GM08714 (cell line): ENCODE measurements around the gene PDE4D.

Experiments
- H3K4me3 ChIP-seq: fragments of 200-500 bp; sonication (Bioruptor generic); 2 replicates; pipeline ENCODE4 v1.5.1; 2014; ENCODE audit warnings: mild to moderate bottlenecking, low read length, inconsistent platforms
- ZNF274 ChIP-seq: IDR thresholded peaks from 2 replicates; pipeline ENCODE4 v1.6.1; 2012; ENCODE audit warnings: mild to moderate bottlenecking, low read depth, low read length

The PDE4D gene

DNA sequence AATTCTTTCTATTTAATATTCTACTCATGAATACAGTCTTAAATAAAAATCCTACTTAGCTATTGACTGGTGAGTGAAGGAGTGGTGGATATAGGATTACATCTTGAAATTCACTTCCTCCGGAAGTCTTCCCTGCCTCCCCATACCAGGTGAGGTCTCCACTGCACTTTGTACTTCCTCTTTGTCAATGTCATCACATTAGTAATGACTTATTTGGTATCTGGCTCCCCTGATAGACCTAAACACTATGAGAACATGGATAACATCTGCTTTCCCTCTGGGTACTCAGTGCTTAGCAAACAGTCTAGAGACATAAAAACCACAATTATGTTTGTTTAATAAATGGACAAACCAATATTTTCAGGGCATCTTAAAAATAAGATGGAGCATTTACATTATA lies 532.1 kb downstream of the PDE4D start:
- no peak for TF ChIP-seq ZNF274
- no peak overlapping the region for H3K4me3 ChIP-seq

DNA sequence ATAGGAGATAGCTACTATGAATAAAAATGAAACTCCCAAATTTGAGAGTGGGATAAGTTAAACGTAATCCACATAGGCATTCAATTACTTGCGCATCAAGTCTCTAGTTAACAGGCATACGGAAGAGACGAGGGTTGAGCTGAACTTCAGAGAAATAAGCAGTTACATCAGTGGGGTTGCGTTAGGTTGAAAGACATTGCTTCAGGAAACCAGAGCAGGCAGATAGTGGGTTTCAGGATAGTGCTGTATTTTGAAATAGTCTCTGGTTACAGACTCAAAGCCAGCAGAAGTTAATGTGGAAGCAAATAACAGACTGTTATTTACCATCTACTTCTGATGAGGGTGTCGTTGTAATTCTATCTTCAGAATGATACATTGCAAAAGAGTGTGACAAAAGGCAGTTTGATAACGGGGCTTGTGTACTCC lies 533.4 kb downstream of the PDE4D start:
- TF ChIP-seq ZNF274 = no peak
- no peak overlapping the region for H3K4me3 ChIP-seq

DNA sequence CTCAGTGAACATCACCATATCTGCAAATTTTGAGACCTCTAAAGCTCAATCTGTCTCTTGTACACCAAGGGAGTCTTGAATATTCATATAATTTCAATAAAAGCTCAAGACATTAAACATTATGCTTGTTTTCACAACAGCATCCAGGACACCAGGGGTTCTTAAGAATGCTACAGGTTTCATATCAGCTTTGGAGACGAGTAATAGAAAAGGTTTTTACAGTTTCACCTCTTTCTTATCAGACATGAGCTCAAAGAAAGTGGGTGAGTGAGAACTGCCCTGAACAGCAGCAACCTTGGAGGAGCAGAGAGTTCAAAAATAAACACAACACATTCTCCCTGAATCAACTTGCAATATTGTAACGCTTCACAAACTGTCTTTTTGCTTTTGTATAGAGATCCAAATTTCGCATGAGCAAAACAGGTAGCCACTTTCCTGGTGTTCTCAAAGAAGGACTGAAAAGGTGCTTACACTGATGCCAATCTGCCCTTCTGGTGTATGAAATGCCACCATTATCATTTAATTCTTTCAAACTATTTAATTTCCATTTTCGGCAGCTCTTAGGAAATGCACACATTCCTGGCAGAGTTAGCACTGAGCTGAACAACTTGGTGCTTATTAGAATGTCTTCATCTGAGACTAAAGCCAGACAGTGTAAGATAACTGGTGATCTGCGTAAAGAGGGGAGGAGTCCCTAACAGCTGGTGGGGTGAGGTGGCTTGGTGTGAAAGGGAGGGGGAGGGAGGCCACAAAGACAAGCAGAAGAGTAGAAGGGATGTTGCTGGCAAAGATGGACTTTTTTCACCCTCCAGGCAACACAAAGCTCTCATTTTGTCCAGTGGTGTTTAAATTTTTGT lies 535.3 kb downstream of the PDE4D start:
- H3K4me3 ChIP-seq = no peak overlapping the region
- TF ChIP-seq ZNF274 = no peak

DNA sequence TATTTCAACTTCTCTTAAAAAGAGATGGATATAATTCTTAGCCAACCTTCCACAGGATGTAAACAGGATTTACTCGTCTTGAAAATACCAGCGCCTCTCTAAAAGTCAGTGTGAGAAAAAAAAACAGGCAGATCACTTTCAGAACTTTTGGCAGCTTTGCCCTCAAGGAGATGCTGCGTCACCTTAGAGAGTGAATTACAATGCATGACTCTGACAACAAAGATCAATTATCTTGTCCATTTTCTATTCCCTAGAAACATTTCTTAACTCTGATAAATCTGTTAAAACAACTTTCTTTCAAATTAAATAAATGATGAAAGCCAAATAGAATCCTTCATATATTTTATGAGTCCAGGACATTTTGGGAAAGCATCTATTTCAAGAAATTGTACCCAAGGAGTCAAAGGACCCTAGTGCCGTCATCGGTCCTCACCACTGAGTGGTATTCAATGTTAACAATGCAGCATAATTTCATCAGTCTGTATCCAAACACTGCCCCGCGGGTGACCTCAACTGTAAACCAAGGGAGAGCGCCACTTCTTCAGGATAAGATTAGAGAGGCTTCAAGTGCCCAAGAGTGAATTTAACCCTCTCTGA lies 536.0 kb downstream of the PDE4D start:
- H3K4me3 ChIP-seq = no peak overlapping the region
- no peak for TF ChIP-seq ZNF274

DNA sequence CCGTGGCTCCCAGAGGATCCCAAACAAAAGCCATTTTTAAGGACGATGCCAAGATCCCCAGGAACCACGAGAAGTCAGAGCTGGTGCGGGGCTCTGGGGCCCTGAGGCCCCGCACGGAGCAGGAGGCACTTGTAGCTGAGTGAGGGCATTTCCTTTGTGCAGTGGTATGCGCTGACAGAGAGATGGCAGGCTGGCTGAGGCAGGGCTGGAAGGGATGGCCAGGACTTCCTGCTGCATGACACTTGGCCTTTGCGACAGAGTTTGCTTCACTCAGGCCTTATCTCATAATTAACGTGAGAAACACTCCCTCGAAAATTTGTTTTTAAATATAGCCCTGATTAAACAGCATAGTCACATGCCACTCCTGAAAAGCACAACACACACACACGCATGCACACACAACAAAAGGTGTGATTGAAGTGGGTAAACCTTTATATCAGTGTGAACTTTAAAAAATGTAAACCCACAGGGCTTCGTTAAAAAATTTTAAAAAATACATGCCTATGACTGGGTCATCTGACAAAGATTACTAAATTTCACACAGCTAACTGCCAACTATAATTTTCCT lies 536.6 kb downstream of the PDE4D start:
- no peak for TF ChIP-seq ZNF274
- no peak overlapping the region for H3K4me3 ChIP-seq

DNA sequence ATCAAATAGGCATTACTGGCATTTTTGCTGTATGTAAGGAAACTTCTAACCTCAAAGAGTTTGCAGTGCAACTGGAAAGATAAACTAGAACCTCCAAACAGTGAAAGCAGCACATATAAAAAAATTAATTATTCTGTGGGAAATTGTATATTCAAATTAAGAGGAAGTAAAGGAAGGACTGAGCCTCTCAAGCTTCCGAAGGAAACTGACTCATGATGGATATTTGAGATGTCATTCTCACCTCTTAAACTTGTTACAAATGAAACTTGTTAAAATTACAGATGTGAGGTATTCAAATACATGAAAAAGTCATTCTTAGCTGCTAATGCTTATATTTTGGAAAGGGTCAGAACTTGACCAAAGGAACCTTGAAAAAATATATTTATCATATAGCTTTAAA lies 538.7 kb downstream of the PDE4D start:
- H3K4me3 ChIP-seq = no peak overlapping the region
- no peak for TF ChIP-seq ZNF274

DNA sequence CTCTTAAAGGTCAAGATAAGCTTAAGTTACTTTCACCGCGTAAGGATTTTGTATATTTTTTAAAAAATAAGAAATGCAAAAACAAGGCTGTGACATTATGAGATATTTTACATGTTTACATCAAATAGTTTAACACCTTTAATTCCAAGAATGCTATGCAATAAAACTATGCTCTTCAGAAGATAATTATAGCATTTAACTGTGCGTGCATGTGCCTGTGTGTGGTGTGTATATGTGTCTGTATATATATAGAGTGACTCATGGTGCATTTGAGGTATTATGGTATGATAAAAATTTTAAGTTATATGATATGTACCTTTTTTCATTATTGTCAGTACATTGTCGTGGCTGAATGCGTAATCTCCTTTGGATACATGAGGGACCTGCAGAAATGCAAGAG lies 539.3 kb downstream of the PDE4D start:
- no peak overlapping the region for H3K4me3 ChIP-seq
- TF ChIP-seq ZNF274 = no peak

DNA sequence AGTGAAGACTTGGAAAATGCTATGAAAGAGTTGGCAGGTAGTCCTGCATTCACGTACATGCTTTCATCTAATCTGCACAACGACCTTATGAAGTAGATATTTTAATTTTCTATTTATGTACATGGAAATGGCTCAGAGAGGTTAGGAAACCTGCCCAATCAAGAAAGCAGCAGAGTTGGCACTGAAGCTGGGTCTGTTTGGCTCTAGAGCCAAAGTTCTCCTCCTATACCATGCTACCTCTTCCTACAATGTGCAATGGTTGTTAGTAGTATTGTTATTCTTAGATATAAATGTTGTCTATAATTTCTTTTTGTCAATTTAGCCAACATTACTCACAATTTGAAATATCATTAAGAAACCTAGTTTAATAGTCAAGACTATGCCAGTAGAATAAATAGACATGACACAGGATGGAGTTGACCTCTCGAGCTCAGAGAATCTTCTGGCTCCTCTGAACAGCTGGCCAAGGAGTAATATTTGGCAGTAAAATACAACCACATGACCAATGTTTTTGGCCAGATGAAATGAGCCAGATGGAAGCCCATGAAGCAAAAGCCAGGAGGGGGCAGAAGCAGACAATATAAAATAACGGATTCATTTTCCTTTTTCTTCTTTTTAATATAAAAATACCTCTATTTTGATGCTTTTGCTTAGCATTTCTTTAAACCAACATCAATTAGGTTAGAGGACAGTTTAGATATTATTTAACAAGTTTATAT lies 542.3 kb downstream of the PDE4D start:
- no peak for TF ChIP-seq ZNF274
- no peak overlapping the region for H3K4me3 ChIP-seq

DNA sequence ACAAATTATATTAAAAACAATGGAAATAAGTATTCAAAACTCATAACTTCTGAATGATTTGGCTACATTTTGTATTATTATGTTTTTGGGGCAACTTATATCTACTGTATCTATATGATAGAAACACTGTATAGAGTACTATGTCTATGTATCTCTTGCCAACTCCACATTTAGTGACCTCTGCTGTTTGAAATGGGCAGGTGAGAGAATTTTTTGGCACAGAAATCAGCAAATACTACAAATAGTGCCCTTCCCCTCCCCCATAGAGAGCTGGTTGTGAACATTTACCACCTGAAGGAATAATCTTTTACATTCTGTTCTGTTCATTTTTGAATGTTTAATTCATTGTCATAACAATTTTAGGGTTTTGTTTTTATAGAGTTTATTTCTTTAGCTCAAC lies 545.3 kb downstream of the PDE4D start:
- no peak overlapping the region for H3K4me3 ChIP-seq
- TF ChIP-seq ZNF274 = no peak

DNA sequence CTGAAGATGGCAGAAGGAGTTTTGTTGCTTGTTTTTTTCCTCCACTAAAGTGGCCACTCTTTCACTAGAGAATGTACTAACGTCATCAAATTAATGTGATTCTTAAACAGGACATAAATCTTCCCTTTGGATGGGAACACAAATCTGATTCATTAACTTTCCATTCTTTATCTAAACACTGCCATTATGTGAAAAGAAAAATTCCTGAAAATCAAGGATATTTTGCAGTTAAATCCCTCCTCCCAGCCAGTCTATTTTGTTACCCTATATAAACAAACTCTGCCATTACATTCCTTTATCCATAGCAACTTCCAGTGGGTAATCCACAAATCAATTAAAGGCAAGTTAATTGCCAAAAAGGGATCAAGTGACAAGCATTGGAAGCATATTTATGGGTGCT lies 546.5 kb downstream of the PDE4D start:
- no peak for TF ChIP-seq ZNF274
- no peak overlapping the region for H3K4me3 ChIP-seq

DNA sequence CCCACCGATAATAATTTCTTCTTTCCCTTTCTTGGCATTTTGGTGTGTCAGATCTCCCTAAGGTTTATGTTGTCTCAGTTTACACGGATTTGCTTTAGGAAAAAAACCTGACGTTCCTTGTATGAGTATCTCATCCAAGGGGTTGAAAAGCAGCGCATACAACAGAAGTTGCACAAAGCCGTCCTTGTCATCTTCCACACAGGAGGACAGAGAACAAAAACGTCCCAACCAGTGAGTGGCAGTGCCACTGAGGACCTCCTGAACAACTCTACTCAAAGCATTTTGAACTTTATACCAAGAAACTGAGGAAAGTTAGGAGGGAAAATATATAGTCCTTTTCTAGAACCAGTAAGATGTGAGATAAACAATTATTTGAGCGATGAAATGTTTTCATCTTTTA lies 547.0 kb downstream of the PDE4D start:
- H3K4me3 ChIP-seq = no peak overlapping the region
- TF ChIP-seq ZNF274 = no peak

DNA sequence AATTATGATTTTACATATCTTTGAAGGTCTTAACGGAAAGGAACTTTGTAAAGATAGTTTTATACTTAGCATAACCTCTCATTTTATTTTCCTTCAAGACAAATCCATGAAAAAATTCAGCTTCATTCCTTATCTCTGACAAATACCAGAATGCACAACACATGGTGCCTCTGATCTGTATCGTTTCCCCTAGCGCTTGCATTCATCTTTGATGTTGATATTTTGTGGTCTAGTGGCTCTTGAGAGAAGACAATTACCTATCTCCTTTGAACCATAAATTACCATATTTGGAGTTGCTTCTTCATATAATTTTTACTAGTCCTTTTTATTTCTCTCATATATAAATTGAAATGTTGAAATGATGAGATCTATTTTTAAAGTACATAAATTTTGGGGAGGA lies 551.3 kb downstream of the PDE4D start:
- H3K4me3 ChIP-seq = no peak overlapping the region
- no peak for TF ChIP-seq ZNF274

DNA sequence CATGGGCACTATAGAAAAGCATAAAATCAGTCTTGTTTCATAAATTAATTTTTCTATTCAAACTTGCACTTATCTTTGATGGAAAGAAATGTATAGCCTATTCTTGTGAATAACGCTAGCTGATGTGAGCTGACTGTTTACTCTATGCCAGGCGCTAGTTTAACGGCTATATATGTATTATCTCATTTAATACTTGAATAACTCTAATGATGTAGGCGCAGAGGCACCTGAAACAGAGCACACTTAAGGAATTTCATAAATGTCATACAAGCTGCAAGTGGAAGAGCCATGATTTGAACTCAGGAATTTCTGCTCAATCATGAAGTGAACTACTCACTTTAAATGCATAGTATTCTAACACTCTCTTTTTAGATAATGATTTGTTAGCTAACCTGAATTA lies 551.8 kb downstream of the PDE4D start:
- TF ChIP-seq ZNF274 = no peak
- no peak overlapping the region for H3K4me3 ChIP-seq

DNA sequence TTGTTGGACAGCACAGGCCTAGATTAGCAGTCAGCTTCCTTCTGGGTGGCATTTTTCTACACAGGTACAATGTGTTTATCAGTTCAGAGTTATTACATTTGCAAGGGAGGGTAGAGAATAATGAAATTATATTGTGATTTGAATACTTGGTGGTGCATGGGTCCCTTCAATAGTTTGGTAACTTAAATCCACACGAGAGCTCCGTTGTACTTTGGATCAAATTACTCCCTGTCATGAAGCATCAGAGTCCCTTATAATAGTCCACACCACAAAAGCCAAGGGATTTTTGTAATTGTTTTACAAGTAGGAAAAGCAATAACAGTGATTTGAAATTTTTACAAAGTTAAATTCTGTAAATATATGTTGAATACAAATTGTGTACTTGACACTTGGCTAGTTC lies 552.4 kb downstream of the PDE4D start:
- no peak overlapping the region for H3K4me3 ChIP-seq
- TF ChIP-seq ZNF274 = no peak

DNA sequence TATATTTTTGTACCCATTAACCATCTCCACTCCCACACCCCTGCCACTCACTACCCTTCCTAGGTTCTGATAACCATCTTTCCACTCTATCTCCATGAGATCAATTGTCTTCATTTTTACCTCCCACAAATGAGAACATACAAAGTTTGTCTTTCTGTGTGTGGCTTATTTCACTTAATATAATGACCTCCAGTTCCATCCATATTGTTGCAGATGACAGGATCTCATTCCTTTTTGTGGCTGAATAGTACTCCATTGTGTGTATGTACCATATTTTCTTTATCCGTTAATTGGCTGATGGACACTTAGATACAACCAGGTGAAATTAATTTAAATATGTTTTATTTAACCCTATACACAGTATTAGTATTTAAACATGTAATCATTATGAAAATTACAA lies 552.9 kb downstream of the PDE4D start:
- no peak for TF ChIP-seq ZNF274

More for the DNA sequence above, 552.9 kb downstream of the PDE4D start:
- H3K4me3 ChIP-seq = no peak overlapping the region
